ENCODE data around the gene JRKL. TPM values are rescaled to one million over a fixed set of nuclear protein-coding genes. Genes with fewer than 3 reads are reported as not detected.

JRKL gene
- polyA plus RNA-seq (2013, experiment 1 of 2), result 3.3 TPM
- 3.2 TPM for polyA plus RNA-seq (2013, experiment 2 of 2)

DNA sequence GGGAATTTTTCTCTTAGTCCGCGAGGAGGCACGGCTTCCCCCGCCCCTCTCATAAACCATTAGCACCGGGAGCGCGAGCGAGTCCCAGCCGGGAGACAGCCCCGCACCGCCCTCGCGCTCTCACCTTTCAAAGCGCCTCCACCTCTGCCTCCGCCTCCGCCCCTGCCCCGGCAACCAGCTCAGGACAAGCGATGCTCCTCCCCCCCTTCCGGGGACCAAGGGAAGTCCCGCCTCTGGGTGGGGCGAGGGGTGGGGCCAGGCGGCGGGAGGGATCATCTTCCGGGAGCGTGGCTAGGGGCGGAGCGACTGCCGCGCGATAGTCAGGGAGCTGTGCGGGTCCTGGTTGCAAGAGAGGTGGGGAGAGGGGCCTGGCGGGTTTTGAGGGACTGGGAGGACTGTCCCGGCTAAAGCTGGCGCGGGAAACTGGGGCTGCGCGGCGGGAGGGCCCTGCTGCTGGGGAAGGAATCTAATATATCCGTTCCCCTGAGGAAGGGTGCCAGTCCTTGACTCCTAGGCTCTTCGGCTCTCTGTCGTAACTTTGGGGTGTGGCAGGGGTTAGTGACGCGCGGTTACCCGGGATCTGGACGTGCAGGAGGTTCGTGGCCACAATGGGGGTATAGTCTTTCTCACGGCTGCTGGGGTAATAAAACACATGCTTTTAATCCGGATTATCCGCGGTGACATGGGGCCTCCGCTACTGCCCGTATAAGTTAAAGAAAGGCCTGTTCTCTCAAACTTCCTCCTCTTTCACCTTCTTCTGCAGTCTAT lies at the start of gene JRKL, which contains the start of gene CCDC82:
Gene JRKL, plus strand, starts transcription at position 294 of the 768 bp plus-strand sequence. CDS start 637 bp downstream, outside the sequence.
Gene CCDC82, minus strand, starts transcription at position 193 of the 768 bp plus-strand sequence. CDS start 5,165 bp downstream, outside the sequence.
- H3K4me2 ChIP-seq (ENCODE audit: low read length), result peak within 1 kb of the TSS; percentile 83

DNA sequence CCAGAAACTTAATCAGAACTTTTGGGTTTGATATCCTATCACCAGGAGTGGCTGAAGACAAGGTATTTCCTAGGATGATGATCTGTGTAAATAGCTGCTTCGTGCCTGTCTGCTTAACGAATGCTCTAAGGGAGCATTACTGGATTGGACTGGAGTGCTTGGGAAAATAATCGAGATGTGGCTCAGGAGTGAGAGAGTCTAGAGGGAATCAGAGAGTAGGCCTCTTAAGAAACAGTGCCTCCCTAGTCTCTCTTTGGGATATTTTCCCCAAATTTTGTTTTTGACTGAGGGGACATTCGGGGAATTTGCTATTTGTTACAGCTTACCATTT lies 49.3 kb upstream of the JRKL start:
- H3K27ac ChIP-seq (ENCODE audit: low read depth, low read length), result no peak overlapping the region
- no peak overlapping the region for H2BK120ac ChIP-seq (ENCODE audit: low read depth, low read length)
- no peak overlapping the region for H3K56ac ChIP-seq (ENCODE audit: low read length)
- no peak overlapping the region for H4K8ac ChIP-seq (ENCODE audit: low read depth, low read length)
- H3K4me3 ChIP-seq (ENCODE audit: low read length), result no peak overlapping the region
- peaks cover 4% of the 10 kb centered on the region for H3K4me1 ChIP-seq (ENCODE audit: control insufficient read depth, low read depth, low read length)
- no peak overlapping the region for H4K5ac ChIP-seq (ENCODE audit: low read length)
- no peaks in the 10 kb centered on the region for H3K79me2 ChIP-seq (ENCODE audit: control insufficient read depth, insufficient read depth, low read length)
- H3K4ac ChIP-seq (ENCODE audit: low read depth, low read length), result no peak overlapping the region
- no peak overlapping the region for H2BK5ac ChIP-seq (ENCODE audit: low read length)
- H3K79me1 ChIP-seq (ENCODE audit: low read length), result no peaks in the 10 kb centered on the region
- no CpG with 5 or more reads among the region's 4 CpGs for WGBS (ENCODE audit: extremely low coverage, insufficient coverage, low lambda C conversion rate)
- no peak overlapping the region for H3K9ac ChIP-seq (ENCODE audit: low read length)
- H3K4me2 ChIP-seq (ENCODE audit: low read length), result no peak overlapping the region
- no peaks in the 10 kb centered on the region for H3K27me3 ChIP-seq (ENCODE audit: insufficient read depth, low read length, poor library complexity)
- no peak overlapping the region for H3K23ac ChIP-seq (ENCODE audit: low read length)
- H3K36me3 ChIP-seq (ENCODE audit: control insufficient read depth, insufficient read depth, low read length), result no peaks in the 10 kb centered on the region
- DNase-seq, result no peak
- no peak overlapping the region for H2BK15ac ChIP-seq (replicated peaks; ENCODE audit: low read depth)
- H3K18ac ChIP-seq (ENCODE audit: low read length), result no peak overlapping the region
- no peak overlapping the region for H2AK5ac ChIP-seq (ENCODE audit: low read length)

More for the DNA sequence above, at the start of gene JRKL, which contains the start of gene CCDC82:
- no peak within 1 kb of the TSS for H2BK5ac ChIP-seq (ENCODE audit: low read length)
- H3K23ac ChIP-seq (ENCODE audit: low read length), result no peak within 1 kb of the TSS
- H3K79me1 ChIP-seq (ENCODE audit: low read length), result no peaks in the 10 kb centered on the region
- peak within 1 kb of the TSS; percentile 5 for H3K4ac ChIP-seq (ENCODE audit: low read depth, low read length)
- no peaks in the 10 kb centered on the region for H3K4me1 ChIP-seq (ENCODE audit: control insufficient read depth, low read depth, low read length)
- no peak within 1 kb of the TSS for H2BK120ac ChIP-seq (ENCODE audit: low read depth, low read length)
- peak within 1 kb of the TSS; percentile 87 for H3K9ac ChIP-seq (ENCODE audit: low read length)
- H4K5ac ChIP-seq (ENCODE audit: low read length), result no peak within 1 kb of the TSS
- H3K4me3 ChIP-seq (ENCODE audit: low read length), result peak within 1 kb of the TSS; percentile 83
- H2BK15ac ChIP-seq (replicated peaks; ENCODE audit: low read depth), result no peak within 1 kb of the TSS
- WGBS (ENCODE audit: extremely low coverage, insufficient coverage, low lambda C conversion rate), result no CpG with 5 or more reads among the region's 53 CpGs
- peaks cover 1% of the 10 kb centered on the region for H3K79me2 ChIP-seq (ENCODE audit: control insufficient read depth, insufficient read depth, low read length)
- peak within 1 kb of the TSS; percentile 95 for H3K27ac ChIP-seq (ENCODE audit: low read depth, low read length)
- peak; percentile 99 for DNase-seq
- H3K36me3 ChIP-seq (ENCODE audit: control insufficient read depth, insufficient read depth, low read length), result no peaks in the 10 kb centered on the region
- H3K18ac ChIP-seq (ENCODE audit: low read length), result peak within 1 kb of the TSS; percentile 42
- H3K56ac ChIP-seq (ENCODE audit: low read length), result peak within 1 kb of the TSS; percentile 90
- H4K8ac ChIP-seq (ENCODE audit: low read depth, low read length), result no peak within 1 kb of the TSS
- no peak within 1 kb of the TSS for H2AK5ac ChIP-seq (ENCODE audit: low read length)
- H3K27me3 ChIP-seq (ENCODE audit: insufficient read depth, low read length, poor library complexity), result no peaks in the 10 kb centered on the region

DNA sequence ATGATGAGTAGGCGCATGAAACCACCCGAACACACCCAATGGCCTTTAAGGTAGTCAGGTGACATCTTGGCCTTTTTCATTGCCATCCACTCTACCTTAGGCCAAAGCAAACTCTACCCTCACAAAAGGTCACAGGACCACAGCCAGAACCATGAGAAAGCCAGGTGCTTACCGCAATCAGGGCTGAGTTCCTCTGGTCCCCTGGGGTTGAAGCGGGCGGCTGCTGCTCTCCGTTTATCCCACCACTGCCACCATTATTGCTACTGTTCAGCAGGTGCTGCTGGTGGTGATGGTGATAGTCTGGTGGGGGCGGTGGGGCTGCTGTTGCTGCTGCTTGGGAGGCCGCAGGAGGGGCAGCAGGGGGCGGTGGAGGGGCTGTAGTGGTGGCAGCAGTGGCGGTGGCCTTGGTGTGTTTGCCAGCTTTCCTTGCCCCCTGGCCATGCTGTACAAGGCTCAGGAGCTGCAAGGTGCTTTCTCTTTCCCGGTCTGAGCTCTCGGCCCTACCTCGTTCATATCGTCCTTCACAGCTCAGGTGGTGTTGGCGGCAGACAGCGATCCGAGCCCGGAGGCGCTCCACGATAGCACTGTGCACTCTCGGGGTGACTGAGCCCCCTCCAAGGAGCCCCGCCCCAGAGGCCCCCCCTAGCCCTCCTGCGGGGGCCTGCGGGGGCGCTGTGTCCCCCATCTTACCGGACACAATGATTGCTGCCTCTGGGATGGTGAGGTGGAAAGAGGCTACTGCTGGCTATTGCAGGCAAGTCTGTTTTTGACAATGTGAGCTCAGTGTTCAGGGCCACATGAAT lies 48.4 kb upstream of the JRKL start:
- H3K4ac ChIP-seq (ENCODE audit: low read depth, low read length), result no peak overlapping the region
- H3K36me3 ChIP-seq (ENCODE audit: control insufficient read depth, insufficient read depth, low read length), result no peaks in the 10 kb centered on the region
- no peak overlapping the region for H2AK5ac ChIP-seq (ENCODE audit: low read length)
- H3K4me3 ChIP-seq (ENCODE audit: low read length), result no peak overlapping the region
- no peaks in the 10 kb centered on the region for H3K79me2 ChIP-seq (ENCODE audit: control insufficient read depth, insufficient read depth, low read length)
- H2BK5ac ChIP-seq (ENCODE audit: low read length), result no peak overlapping the region
- H3K4me2 ChIP-seq (ENCODE audit: low read length), result no peak overlapping the region
- H3K4me1 ChIP-seq (ENCODE audit: control insufficient read depth, low read depth, low read length), result peaks cover 4% of the 10 kb centered on the region
- no CpG with 5 or more reads among the region's 26 CpGs for WGBS (ENCODE audit: extremely low coverage, insufficient coverage, low lambda C conversion rate)
- H3K23ac ChIP-seq (ENCODE audit: low read length), result no peak overlapping the region
- DNase-seq, result no peak
- no peaks in the 10 kb centered on the region for H3K27me3 ChIP-seq (ENCODE audit: insufficient read depth, low read length, poor library complexity)
- no peak overlapping the region for H3K56ac ChIP-seq (ENCODE audit: low read length)
- peak overlapping the region; percentile 69 for H3K18ac ChIP-seq (ENCODE audit: low read length)
- no peak overlapping the region for H2BK120ac ChIP-seq (ENCODE audit: low read depth, low read length)
- H3K79me1 ChIP-seq (ENCODE audit: low read length), result no peaks in the 10 kb centered on the region
- H4K8ac ChIP-seq (ENCODE audit: low read depth, low read length), result no peak overlapping the region
- H2BK15ac ChIP-seq (replicated peaks; ENCODE audit: low read depth), result no peak overlapping the region
- H3K9ac ChIP-seq (ENCODE audit: low read length), result no peak overlapping the region
- H4K5ac ChIP-seq (ENCODE audit: low read length), result no peak overlapping the region
- no peak overlapping the region for H3K27ac ChIP-seq (ENCODE audit: low read depth, low read length)

DNA sequence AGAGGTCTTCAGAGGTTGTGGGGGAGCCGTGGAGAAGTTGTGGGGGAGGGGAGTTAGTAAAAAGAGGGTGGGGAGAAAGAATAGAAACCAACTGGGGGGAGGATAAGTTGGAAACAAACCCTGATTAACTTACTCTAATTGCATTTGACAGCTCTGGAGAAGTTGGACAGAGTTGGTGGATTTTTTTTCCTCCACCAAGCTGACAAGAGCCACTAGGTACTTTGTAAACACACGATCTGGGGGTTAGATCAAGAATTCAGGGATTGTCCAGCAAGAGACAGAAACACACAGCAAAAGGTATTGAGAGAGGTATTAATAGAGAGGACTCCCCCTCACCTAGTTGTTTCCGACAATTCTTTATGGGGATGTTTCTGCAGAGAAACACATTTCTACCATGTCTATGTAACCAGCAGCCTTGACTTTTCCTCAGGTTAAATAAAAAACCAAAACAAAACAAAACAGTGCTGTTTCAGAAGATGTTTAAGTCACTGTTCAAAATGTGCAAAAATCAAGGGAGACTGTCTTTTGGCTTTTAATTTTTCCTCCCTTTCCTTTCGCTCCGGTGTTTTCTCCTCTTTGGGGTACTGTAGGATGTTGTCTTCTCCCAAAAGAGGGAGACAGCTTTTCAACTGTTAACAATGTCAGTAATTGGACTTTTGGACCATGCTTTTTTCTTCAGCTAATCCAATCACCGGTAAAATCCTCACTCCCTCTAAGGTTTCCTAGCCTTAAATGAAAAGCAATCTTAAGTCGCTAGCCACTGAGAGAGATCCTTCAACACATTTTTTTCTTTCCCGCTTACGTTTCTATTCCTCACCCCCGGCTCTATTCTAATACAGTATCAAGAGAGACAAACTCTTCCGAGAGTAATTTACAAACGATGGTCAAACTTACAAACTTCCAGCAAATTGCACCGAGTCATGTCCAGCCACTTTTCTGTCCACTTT lies 47.5 kb upstream of the JRKL start:
- Histone ChIP-seq H3K36me3 (ENCODE audit: control insufficient read depth, insufficient read depth, low read length) (no peaks in the 10 kb centered on the region), H3K4ac (ENCODE audit: low read depth, low read length) (peak overlapping the region; percentile 82), H3K27ac (ENCODE audit: low read depth, low read length) (no peak overlapping the region), H3K9ac (ENCODE audit: low read length) (peak overlapping the region; percentile 52), H2BK120ac (ENCODE audit: low read depth, low read length) (no peak overlapping the region), H2BK5ac (ENCODE audit: low read length) (no peak overlapping the region), H3K18ac (ENCODE audit: low read length) (peak overlapping the region; percentile 78), H3K27me3 (ENCODE audit: insufficient read depth, low read length, poor library complexity) (no peaks in the 10 kb centered on the region), H2BK15ac (replicated peaks; ENCODE audit: low read depth) (no peak overlapping the region), H3K23ac (ENCODE audit: low read length) (no peak overlapping the region), H4K5ac (ENCODE audit: low read length) (no peak overlapping the region), H3K79me1 (ENCODE audit: low read length) (no peaks in the 10 kb centered on the region), H2AK5ac (ENCODE audit: low read length) (no peak overlapping the region), H3K56ac (ENCODE audit: low read length) (peak overlapping the region; percentile 77), H3K79me2 (ENCODE audit: control insufficient read depth, insufficient read depth, low read length) (no peaks in the 10 kb centered on the region), H4K8ac (ENCODE audit: low read depth, low read length) (no peak overlapping the region), H3K4me2 (ENCODE audit: low read length) (peak overlapping the region; percentile 43), H3K4me1 (ENCODE audit: control insufficient read depth, low read depth, low read length) (peaks cover 4% of the 10 kb centered on the region), H3K4me3 (ENCODE audit: low read length) (peak overlapping the region; percentile 8)
- WGBS (ENCODE audit: extremely low coverage, insufficient coverage, low lambda C conversion rate), result 100% methylated on average over 1 of the region's 13 CpGs
- no peak for DNase-seq

DNA sequence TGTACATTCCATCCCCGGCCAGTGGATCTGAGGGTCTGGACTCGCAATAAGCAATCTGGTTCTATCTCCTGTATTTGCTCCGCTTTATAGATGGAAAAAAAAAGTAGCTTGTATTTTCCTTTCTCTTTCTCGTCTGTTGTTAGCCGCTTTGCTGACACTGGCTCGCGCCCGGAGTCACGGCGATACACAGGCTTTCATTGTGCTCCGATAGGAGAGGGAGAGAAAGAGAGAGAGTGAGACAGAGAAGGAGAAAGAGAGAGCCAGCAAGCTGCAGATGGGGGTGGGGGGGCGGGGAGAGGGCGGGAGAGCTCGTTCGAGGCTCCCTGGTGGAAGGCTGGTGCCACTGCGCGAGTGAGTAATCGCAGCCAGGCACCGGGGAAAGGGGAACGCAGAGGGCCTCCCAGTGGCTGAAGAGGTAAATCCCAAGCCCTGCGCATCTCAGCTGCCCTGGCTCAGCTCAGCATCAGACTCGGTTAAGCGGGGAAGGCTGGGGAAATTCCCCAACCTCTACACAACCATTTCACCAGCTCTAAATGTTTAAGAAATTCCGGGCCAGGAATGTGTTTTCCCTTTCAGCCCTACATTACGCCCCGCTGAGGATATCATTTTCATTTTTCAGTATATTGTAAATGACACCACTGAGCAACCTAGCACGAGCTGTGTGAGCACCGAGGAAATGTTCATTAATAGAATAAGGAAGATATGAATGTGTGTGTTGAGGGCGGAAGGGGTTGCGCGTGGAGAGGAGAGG lies 46.7 kb upstream of the JRKL start, which contains the start of gene MAML2:
Gene MAML2, minus strand, starts transcription at position 235 of the 751 bp plus-strand sequence. CDS start 1,300 bp downstream, outside the sequence.
- Histone ChIP-seq H2BK15ac (replicated peaks; ENCODE audit: low read depth) (no peak within 1 kb of the TSS), H4K5ac (ENCODE audit: low read length) (no peak within 1 kb of the TSS), H3K4me1 (ENCODE audit: control insufficient read depth, low read depth, low read length) (peaks cover 4% of the 10 kb centered on the region), H3K4me3 (ENCODE audit: low read length) (peak within 1 kb of the TSS; percentile 8), H3K79me1 (ENCODE audit: low read length) (no peaks in the 10 kb centered on the region), H3K9ac (ENCODE audit: low read length) (peak within 1 kb of the TSS; percentile 52), H3K23ac (ENCODE audit: low read length) (no peak within 1 kb of the TSS), H3K18ac (ENCODE audit: low read length) (peak within 1 kb of the TSS; percentile 78), H3K4me2 (ENCODE audit: low read length) (peak within 1 kb of the TSS; percentile 43), H3K4ac (ENCODE audit: low read depth, low read length) (peak within 1 kb of the TSS; percentile 82), H3K79me2 (ENCODE audit: control insufficient read depth, insufficient read depth, low read length) (no peaks in the 10 kb centered on the region), H3K27me3 (ENCODE audit: insufficient read depth, low read length, poor library complexity) (no peaks in the 10 kb centered on the region), H2BK120ac (ENCODE audit: low read depth, low read length) (no peak within 1 kb of the TSS), H3K56ac (ENCODE audit: low read length) (peak within 1 kb of the TSS; percentile 77), H4K8ac (ENCODE audit: low read depth, low read length) (no peak within 1 kb of the TSS), H3K27ac (ENCODE audit: low read depth, low read length) (no peak within 1 kb of the TSS), H3K36me3 (ENCODE audit: control insufficient read depth, insufficient read depth, low read length) (no peaks in the 10 kb centered on the region), H2BK5ac (ENCODE audit: low read length) (no peak within 1 kb of the TSS), H2AK5ac (ENCODE audit: low read length) (no peak within 1 kb of the TSS)
- no CpG with 5 or more reads among the region's 31 CpGs for WGBS (ENCODE audit: extremely low coverage, insufficient coverage, low lambda C conversion rate)
- peak; percentile 95 for DNase-seq

Measured in mesendoderm (in vitro differentiated cells).